GM19043 (cell line): ENCODE measurements around the gene TMEM63A.
"Not testable (repeated sequence)": the region's sequence is repeated elsewhere in the genome, so short reads cannot be mapped to it uniquely, and the experiment has no call there.

Experiments
- ATAC-seq: cut with Tn5 transposase; IDR thresholded peaks from one replicate; pipeline ENCODE4 v1.9.1; 2021; ENCODE audit warnings: low read depth; ENCODE audit not compliant: unreplicated experiment

TMEM63A gene

GRCh38 chr1:225823811-225824261 is 58.3 kb downstream of the TMEM63A start:
- ATAC-seq, result no peak

- ATAC-seq, result no peak
Measured at GRCh38 chr1:225822655-225823403, 59.4 kb downstream of the TMEM63A start.

GRCh38 chr1:225820522-225821120 is 61.6 kb downstream of the TMEM63A start:
- no peak for ATAC-seq

- no peak for ATAC-seq
Measured at GRCh38 chr1:225819346-225820192, 62.6 kb downstream of the TMEM63A start.

- no peak for ATAC-seq
Measured at GRCh38 chr1:225818229-225818628, 64.0 kb downstream of the TMEM63A start.

GRCh38 chr1:225817611-225818061 is 64.5 kb downstream of the TMEM63A start:
- ATAC-seq, result no peak

GRCh38 chr1:225816643-225817538 is 65.3 kb downstream of the TMEM63A start:
- ATAC-seq, result no peak

GRCh38 chr1:225815526-225816178 is 66.5 kb downstream of the TMEM63A start:
- ATAC-seq, result no peak

- not testable (repeated sequence) for ATAC-seq
Measured at GRCh38 chr1:225815090-225815489, 67.1 kb downstream of the TMEM63A start.

- ATAC-seq, result no peak
Measured at GRCh38 chr1:225814381-225814780, 67.8 kb downstream of the TMEM63A start.

- no peak for ATAC-seq
Measured at GRCh38 chr1:225813214-225813964, 68.8 kb downstream of the TMEM63A start.

GRCh38 chr1:225812488-225813213 is 69.5 kb downstream of the TMEM63A start:
- ATAC-seq, result no peak

- ATAC-seq, result no peak
Measured at GRCh38 chr1:225811622-225812487, 70.3 kb downstream of the TMEM63A start.

- not testable (repeated sequence) for ATAC-seq
Measured at GRCh38 chr1:225810579-225811538, 71.3 kb downstream of the TMEM63A start.

GRCh38 chr1:225809842-225810578 is 72.2 kb downstream of the TMEM63A start, which contains the start of gene EPHX1:
EPHX1 (plus strand) TSS chr1:225810124; CDS start chr1:225828730, 18,606 bp downstream.
- ATAC-seq, result peak; percentile 96
